GM18868 (cell line): ENCODE measurements around the gene KRTAP5-2.

Source experiments
- ATAC-seq: cut with Tn5 transposase; IDR thresholded peaks from one replicate; pipeline ENCODE4 v1.9.1; 2021; ENCODE audit warnings: mild to moderate bottlenecking, moderate library complexity; ENCODE audit not compliant: unreplicated experiment

Gene KRTAP5-2

GRCh38 chr11:1568441-1568911, 29.6 kb downstream of the KRTAP5-2 start:
- no peak for ATAC-seq

- ATAC-seq: no peak
Observed at GRCh38 chr11:1567721-1568100, 30.4 kb downstream of the KRTAP5-2 start.

- ATAC-seq: no peak
Observed at GRCh38 chr11:1567052-1567720, 30.9 kb downstream of the KRTAP5-2 start.

- no peak for ATAC-seq
Observed at GRCh38 chr11:1566381-1567051, 31.6 kb downstream of the KRTAP5-2 start.

GRCh38 chr11:1565904-1566247, 32.2 kb downstream of the KRTAP5-2 start:
- ATAC-seq: no peak

- no peak for ATAC-seq
Observed at GRCh38 chr11:1565173-1565903, 32.8 kb downstream of the KRTAP5-2 start.

GRCh38 chr11:1564535-1565172, 33.4 kb downstream of the KRTAP5-2 start:
- ATAC-seq: no peak

- no peak for ATAC-seq
Observed at GRCh38 chr11:1563697-1564534, 34.2 kb downstream of the KRTAP5-2 start.

- no peak for ATAC-seq
Observed at GRCh38 chr11:1563149-1563638, 34.9 kb downstream of the KRTAP5-2 start.

GRCh38 chr11:1562469-1563148, 35.5 kb downstream of the KRTAP5-2 start:
- ATAC-seq: no peak

GRCh38 chr11:1561955-1562354, 36.1 kb downstream of the KRTAP5-2 start:
- ATAC-seq: no peak

- ATAC-seq: no peak
Observed at GRCh38 chr11:1561266-1561665, 36.8 kb downstream of the KRTAP5-2 start.

GRCh38 chr11:1560649-1561251, 37.3 kb downstream of the KRTAP5-2 start:
- no peak for ATAC-seq

GRCh38 chr11:1560002-1560648, 38.0 kb downstream of the KRTAP5-2 start:
- no peak for ATAC-seq

- no peak for ATAC-seq
Observed at GRCh38 chr11:1559111-1559951, 38.8 kb downstream of the KRTAP5-2 start.

- no peak for ATAC-seq
Observed at GRCh38 chr11:1558775-1559110, 39.4 kb downstream of the KRTAP5-2 start.

GRCh38 chr11:1557904-1558774, 40.0 kb downstream of the KRTAP5-2 start:
- no peak for ATAC-seq
